NCI-H2196 treated with DMSO at 0.1 percent for 48 hours (cell line): Measurements from ENCODE around the gene ATP10A.
"Not testable (repeated sequence)": the region's sequence is repeated elsewhere in the genome, so short reads cannot be mapped to it uniquely, and the experiment has no call there.

Experiments
- DNase-seq: peaks from one replicate; lab custom pipeline; 2025; ENCODE audit not compliant: unreplicated experiment; lab: John Stamatoyannopoulos, UW

ATP10A gene

DNA sequence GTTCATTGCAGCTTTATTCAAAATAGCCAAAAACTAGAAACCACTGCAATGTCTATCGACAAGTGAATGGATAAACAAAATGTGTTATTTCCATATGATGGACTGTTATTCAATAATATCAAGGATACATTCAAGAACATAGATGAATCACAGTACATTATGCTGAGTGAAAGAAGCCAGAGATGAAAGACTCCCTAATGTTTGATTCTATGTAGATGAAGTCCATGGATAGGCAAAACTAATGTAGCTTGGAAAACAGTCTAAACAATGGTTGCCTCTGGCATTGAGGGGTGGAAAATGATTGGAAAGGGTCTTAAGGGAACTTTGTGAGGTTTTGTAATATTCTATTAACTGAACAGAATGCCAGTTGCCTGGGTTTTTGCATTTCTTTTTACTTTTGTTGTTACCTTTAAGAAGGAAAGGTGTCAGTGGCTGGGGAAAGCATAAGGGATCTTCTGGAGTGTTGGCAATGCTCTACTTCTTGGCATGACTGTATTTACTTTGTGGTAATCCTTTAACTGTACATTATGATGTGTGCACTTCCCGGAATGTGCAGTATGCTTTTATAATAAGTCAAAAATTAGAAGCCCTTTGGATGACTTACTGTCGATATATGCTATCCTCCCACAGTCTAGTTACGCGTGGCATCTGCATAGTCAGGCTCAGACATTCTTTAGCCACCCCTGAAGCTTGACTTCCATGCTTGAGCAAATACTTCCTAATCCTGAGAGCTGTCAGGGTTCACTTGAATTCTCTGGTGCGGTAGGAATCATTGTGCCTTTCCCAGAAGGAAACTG lies 20.5 kb upstream of the ATP10A start:
- no peak for DNase-seq

DNA sequence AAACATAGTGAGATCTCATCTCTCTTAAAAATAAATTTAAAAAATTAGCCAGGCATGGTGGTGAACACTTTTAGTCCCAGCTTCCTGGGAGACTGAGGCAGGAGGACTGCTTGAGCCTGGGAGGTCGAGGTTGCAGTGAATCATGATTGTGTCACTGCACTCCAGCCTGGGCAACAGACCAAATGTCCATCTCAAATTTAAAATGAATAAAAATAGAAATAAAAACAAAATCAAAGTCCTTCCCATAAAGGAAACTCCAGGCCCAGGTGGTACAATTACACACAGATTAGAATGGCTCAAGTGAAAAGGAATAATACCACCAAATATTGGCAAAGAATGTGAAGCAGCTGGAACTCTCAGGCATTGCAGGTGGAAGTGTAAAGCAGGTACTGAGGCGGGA lies 19.3 kb upstream of the ATP10A start:
- no peak for DNase-seq

DNA sequence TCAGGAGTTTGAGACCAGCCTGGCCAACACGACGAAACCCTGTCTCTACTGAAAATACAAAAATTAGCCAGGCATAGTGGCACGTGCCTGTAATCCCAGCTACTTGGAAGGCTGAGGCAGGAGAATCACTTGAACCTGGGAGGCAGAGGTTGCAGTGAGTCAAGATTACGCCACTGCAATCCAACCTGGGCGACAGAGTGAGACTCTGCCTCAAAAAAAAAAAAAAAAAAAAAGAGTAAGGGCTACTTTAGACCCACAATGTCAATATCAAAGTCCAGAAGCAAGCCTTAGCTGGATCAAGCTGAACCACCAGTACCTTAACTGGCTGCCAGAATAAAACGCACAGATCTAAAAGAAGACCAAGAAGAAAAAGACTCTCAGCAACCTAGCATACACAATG lies 17.8 kb upstream of the ATP10A start:
- DNase-seq = not testable (repeated sequence)

DNA sequence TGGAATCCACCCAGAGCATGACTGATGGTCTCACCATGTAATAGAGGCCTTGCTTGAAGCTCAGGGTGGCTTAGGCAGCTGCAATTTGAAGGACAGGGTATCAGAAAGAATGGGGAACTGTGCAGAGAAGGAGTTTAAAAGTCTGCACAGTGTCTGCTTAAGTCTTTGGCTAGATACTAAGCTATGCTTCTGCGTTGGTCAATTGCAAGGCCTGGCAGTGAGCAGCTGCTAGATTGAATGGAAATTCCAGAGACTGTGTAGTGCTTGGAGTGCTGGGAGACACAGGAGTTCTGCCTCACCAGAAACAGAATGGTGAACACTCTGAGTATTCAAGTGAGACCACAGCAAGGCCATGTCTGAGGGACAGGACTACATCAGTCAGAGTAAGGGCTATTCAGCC lies 17.3 kb upstream of the ATP10A start:
- no peak for DNase-seq

DNA sequence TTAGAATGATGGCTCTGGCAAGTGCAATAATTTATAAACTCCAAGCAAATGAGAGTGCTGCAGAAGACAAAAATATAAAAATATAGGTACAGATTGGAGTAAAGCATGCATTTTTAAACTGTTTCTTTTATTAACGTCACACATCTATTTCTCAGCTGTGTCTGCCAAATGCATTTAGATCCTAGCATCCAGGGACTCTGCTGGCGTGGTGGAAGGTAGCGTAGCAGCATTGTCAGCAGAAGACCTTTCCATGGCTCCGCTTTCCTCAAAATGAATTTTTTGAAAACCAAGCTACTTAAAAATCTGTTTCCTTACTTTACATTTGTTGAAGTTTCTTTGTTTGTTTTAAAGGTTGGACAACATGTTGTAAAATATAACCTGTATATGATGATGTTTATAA lies 16.3 kb upstream of the ATP10A start:
- no peak for DNase-seq

DNA sequence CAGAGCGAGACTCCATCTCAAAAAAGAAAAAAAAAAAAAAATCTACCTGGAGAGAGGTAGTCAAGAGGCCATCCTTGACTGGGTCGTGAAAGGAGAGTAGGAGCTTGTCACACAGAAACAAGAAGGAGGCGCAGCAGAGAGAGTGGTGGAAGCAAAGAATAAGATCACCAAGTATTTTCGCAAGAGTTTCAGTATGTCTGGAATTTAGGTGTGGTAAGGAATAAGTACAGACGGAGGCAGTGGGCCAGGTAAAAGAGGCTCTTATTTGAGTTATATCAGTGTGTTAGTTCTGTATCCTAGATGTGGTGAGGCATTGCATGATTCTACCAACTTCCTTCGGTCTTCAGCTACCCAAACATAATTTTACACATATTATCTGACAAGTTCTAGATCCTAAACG lies 14.6 kb upstream of the ATP10A start:
- no peak for DNase-seq

DNA sequence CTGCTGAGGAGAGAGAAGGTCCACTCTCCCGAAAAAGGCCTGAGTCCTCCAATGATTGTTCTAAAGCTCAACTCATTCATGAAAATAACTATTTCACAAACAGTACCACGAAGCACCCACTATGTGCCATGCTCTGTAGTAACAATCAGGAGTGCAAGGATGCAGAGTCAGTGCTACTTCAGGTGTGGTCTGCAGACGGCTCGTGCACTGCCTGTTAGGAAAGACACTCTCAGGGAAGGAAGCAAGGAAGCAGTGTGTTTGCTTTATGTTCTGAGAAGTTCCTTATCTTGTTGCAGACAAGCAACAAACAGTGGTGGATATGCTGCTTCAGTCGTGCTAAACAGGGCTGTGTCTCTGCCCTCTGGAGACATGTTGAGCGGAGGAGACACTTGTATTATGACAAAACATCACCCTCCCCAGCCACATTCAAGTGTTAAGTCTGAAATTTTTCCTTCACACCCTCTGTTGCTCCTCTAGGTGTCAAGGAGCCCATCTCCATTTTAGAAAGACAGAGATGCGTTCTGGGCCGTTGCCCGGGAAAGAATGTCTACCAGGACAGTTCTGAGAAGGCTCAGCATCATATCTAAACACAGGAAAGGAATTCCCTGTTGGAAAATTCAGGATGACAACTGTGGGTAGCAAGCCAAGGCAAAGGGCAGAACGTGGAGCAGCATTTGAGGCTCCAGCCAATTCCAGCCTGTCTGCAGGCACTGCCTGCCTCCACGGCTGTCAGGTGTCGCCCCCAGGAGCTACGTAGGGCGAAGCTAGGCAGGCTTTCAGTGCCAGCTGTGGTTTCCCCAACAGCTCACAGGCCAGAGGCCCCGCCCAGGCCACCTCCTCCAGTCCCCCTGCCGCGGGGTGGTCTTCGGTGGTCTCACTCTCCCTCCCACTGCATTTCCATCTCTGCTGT lies 13.4 kb upstream of the ATP10A start:
- DNase-seq = no peak

DNA sequence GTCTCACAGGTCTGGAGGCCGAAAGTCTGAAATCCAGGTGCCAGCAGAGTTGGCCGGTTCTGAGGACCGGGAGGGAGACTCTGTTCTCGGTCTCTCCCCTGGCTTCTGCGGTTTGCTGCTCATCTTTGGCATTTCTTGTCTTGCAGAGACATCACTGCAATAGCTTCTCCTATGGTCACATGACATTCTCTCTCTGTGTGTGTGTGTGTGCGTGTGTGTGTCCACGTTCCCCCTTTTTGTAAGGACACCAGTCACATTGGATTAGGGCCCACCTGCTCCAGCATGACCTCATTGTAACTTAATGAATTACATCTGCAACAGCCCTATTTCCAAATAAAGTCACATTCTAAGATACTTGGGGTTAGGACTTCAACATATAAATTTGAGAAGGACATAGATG lies 12.4 kb upstream of the ATP10A start:
- no peak for DNase-seq

DNA sequence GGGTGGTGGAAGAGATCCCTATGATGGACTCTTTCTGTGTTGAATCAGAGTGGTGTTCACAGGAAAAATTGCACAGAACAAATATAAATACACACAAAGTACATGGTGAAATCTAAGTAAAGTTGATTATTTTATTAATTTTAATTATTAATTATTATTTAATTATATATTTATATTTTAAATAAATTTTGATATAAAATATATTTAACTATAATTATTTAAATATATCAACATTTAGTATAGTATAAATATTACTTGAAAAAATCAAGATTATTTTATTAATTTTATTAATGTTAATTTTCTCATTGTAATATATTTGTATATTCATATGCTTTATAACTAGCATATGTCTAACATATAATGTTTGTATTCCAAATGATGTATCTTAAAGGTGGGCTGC lies 11.3 kb upstream of the ATP10A start:
- DNase-seq = no peak

DNA sequence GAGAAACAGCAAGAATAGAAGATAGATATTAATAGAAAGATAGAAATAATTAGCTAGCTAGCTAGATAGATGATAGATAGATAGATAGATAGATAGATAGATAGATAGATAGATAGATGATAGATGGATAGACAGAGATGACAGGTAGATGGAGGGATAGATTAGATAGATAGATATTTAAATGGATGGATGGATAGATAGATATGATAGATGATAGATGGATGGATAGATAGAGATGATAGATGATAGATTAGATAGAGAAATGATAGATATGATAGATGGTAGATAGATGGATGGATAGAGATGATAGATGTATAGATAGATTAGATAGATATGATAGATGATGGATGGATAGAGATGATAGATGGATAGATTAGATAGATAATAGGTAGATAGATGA lies 8.3 kb upstream of the ATP10A start:
- no peak for DNase-seq

DNA sequence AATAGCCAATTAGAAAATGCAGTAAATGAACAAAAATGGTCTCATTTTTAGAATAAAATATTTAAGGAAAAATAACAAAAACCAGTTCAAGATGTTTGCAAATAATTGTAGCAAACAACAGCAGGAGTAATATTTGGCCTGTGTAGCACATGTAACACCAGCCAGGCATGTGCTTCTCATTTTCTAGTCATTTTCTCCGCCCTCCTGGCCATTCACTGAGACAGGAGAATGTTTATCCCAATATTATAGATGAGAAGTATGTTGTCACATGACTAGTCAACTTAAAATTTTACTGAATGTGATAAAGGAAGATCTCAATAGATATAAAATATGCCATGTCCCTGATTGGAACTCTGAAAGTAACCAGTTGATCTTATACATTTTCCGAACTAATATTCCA lies 7.8 kb upstream of the ATP10A start:
- no peak for DNase-seq

DNA sequence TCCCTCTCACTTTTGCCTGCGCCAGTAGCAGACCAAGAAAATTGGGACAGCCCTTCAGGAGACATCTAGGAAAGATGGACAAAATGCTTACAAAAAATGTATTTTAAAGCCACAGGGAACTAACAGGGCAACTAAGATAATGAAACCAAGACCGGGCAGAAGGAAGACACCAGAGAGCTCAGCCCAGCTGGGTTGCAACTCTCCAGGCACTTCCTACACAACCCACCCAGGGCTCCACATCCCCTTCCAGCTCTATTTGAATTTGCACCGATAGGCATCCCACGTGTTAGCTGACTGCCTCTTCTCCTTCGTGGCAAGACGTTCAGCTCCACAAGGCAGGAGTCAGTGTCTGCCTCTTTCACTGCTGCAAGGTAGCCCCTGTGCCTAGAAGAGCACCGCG lies 6.6 kb upstream of the ATP10A start:
- no peak for DNase-seq

DNA sequence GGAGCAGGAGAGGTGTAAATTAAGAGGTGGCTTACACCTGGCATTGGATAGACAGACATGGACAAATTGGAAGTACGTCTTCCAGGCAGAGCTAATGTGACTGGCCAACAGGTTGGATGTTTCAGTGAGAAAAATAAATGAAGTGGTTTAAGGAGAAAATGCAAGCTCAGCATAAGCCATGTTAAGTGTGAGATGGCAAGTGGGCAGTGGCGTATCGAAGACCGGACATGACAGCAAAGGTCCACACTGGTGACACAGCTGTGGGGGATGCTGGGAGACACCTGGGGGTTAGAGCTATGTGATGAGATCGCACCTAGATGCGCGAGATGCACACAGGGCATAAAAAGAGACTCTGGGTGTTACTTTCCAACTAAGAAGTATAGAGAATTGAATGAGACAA lies 3.7 kb upstream of the ATP10A start:
- DNase-seq = no peak

DNA sequence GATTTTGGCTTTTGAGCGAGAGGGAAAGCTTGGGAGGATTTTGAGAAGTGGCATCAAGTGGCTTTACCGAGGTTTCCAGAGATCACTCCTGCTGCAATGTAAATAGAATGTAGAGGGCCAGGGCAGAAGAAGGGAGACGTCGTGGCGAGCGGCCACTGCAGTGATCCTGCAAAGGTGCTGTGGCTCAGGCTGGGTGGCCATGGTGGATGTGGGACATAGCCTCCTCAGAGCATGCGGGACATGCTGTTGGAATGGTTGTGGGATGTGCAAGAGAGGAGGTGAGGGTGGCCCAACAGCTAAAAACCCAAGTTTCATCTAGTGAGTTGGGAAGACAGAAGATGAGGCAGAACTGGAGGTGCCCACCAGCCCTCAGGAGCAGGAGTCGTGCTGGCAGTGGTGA lies 3.1 kb upstream of the ATP10A start:
- no peak for DNase-seq

DNA sequence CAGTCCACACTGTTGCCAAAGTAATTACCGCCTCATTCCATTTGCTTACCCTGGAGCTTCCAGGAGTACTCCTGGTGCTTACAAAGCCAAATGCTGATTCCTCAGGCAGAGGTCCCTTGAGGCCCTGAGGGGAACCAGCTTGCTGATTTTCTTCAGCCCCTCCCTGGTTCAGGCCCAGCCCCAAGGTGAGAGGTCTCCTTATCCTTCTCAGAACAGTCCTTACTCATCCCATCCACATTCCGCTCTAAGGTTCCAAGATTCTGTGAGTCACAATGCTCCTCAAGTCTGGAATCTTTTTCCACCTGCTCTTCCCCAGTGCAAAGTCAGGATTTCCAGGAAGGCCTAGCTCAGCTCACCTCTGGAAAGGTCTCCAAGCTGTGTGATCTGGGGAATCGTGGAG lies 1.8 kb upstream of the ATP10A start:
- DNase-seq = no peak

DNA sequence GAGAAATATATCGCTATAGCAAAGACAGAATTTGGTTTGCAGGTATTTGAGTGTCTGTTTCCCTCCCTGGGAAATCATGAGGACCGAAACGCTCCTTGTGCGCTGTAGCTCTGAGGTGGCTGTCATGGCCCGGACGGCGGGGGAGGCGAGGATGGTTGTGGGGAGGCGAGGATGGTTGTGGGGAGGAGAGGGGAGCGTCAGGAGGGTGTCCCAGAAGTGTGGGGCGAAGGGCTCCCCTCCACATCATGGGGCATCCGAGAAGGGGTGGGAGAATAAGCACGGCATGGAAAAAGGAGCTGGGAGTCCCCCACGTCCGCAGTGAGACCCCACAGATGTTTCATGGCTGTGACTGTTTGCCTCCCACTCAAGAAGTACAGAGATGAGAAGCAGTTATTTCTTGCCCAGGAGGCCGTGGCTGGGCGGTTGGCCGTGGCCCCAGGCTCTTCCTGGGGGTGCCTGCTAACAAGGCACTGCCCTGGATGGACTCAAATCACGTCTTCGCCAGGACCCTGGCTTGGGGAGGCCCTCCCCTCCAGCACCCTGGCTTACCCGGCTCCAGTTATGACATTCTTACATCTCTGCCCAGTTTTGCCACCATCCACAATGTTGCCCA lies 947 bp upstream of the ATP10A start:
- DNase-seq = no peak

DNA sequence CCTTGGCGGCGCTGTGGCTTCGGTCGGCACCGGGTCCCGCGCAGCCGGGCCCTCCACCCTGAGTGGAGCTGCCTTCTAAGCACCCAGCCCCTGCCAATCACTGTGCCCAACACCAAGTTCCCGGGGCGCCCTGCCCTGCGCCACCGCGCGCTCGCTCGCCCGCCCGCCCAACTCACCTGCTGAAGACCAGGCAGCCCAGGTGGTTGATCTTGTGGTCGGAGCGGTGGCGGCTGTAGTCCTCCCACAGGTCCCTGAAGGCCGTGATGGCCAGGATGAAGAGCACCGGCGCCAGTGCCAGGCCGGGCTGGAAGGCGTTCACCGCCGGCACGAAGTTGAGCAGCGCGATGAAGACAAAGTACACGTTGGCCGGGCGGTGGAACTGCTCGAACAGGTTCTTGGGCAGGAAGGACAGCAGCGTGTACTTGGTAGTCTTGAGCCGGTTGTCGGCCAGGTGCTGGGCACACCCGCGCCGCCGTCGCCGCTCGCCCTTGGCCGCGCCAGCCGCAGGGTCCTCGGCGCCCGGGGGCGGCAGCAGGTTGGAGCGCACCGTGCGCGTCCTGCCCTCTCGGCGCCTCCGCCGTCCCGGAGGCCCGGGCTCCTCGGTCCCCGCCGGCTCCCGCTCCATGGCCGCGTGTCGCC lies 536 bp downstream of the ATP10A start:
- DNase-seq = no peak

DNA sequence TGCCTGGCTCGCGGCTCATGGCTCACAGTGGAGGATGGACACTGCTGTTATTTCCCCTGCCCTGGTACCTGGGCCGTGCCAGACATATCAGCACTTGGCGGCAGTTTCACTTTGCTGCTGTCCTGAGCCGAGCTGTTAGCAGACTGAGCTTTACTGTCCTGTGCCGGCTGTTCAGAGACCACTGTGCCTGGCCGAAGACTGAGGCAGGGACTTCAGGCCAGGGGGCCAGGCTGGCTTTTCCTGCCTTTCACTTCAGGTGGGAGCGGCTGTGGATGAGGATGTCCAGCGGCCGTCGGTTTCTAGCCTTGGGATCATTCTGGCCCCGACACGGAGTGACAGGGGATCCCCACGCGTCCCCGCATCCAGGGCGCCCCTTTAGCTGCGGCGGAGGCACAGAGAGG lies 1.1 kb downstream of the ATP10A start:
- no peak for DNase-seq

DNA sequence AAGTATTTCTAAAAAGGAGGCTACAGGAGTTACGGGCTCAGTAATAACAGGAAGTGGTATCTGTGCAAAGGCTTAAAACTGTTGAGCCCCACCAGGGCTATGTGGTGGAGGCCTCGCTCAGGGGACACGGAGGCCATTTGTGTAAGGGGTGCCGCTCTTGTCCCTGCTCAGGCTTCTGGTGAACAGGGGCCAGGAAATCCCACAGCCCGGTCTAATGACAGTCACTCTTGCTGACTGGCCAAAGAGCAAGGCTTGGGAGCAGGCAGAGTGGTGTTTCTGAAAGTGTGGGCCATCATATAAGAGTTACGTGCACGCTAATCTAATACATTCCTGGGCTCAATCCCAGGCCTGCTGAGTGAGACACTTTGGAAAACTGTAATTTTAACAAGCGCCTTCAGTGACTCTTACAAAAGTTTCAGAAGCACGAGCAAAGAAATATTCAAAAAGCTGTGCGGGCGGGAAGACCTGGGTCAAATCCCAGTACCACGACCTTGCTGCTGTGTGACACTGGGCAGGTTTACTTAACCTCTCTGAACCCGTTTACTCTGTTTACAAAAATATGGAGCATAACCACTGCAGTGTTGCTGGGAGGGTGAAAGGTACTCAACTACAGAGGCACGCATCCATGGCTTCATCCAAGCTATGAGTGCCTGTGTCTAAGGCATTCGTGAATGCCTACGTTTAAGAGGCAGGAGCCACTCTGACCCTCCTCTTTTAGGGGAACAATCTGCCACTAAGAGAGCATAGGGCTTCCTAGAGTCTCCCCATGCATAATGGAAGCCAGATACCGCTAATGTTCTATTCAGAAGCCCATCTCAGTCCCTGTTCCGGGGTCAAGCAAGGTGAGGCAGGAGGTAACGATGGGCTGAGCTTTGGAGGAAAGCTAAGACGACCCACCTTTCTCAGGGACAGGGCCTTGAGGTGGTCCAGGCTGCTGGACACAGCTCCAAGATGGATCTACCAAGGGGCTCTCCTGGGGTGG lies 2.0 kb downstream of the ATP10A start:
- no peak for DNase-seq
